B cell (primary cell): ENCODE data around the gene SOX6. TPM values are rescaled to one million over a fixed set of nuclear protein-coding genes. Genes with fewer than 3 reads are reported as not detected.
"Not testable (repeated sequence)": the region's sequence is repeated elsewhere in the genome, so short reads cannot be mapped to it uniquely, and the experiment has no call there.

Experiments used
- ATAC-seq: fragments of 200-7000 bp; cut with Tn5 transposase; one replicate; pipeline ENCODE4 v1.10.0; 2021; ENCODE audit warnings: low read depth, mild to moderate bottlenecking, moderate number of reproducible peaks, moderate library complexity
- CTCF ChIA-PET: fragments of 350-600 bp; sonication (Branson Sonifier 250); formaldehyde crosslinking; loops from one replicate; lab custom pipeline; 2021; ENCODE audit warnings: antibody characterized with exemption, inconsistent platforms; lab: Charles Lee
- POLR2A ChIA-PET: fragments of 350-600 bp; sonication (Branson Sonifier 250); formaldehyde crosslinking; loops from one replicate; lab custom pipeline; 2021; ENCODE audit warnings: antibody characterized with exemption; lab: Charles Lee
- DNase-seq: peaks from one replicate; pipeline ENCODE4 v3.0.0; 2013
- H2AFZ ChIP-seq: 2 replicates; pipeline ENCODE4 v1.6.1; 2012; ENCODE audit warnings: mild to moderate bottlenecking, low read depth, low read length; ENCODE audit not compliant: insufficient read depth, poor library complexity, severe bottlenecking
- H3K27ac ChIP-seq, 2 donors: 1 replicate in 1 of 2; 2 replicates in 1 of 2; pipeline ENCODE4 v1.5.1; 2012 to 2013; ENCODE audit warnings: low read length in 2 of 2, mild to moderate bottlenecking in 2 of 2, moderate library complexity in 1 of 2
- H3K27me3 ChIP-seq, 4 experiments: fragments of 200-600 bp in 1 of 4; sonication (generic) in 1 of 4; replicated peaks in 1 of 4; 1 replicate in 2 of 4; 2 replicates in 2 of 4; pipeline versions ENCODE4 v1.6.1 to v1.7.0; 2013 to 2016; ENCODE audit warnings: low read length in 3 of 4, mild to moderate bottlenecking in 2 of 4, mixed read lengths in 1 of 4, moderate library complexity in 1 of 4; ENCODE audit not compliant: insufficient read depth in 4 of 4, control insufficient read depth in 3 of 4; ENCODE audit errors: control extremely low read depth in 1 of 4
- H3K36me3 ChIP-seq, 2 experiments: replicated peaks in 1 of 2; 1 replicate in 1 of 2; 2 replicates in 1 of 2; pipeline versions ENCODE4 v1.6.1 to v1.7.1; 2013; ENCODE audit warnings: low read length in 1 of 2; ENCODE audit not compliant: insufficient read depth in 2 of 2, control insufficient read depth in 1 of 2; ENCODE audit errors: control extremely low read depth in 1 of 2, extremely low read depth in 1 of 2
- H3K4me1 ChIP-seq, 2 donors: fragments of 200-600 bp in 1 of 2; sonication (generic) in 1 of 2; 1 replicate in 1 of 2; 2 replicates in 1 of 2; pipeline versions ENCODE4 v1.5.1 to v1.6.1; 2013 to 2017; ENCODE audit warnings: low read length in 2 of 2; ENCODE audit not compliant: control insufficient read depth in 2 of 2, insufficient read depth in 2 of 2
- H3K4me2 ChIP-seq: replicated peaks from 2 replicates; pipeline ENCODE3; 2012; ENCODE audit warnings: mild to moderate bottlenecking, low read depth, low read length; ENCODE audit not compliant: poor library complexity, severe bottlenecking
- H3K4me3 ChIP-seq, 5 experiments: fragments of 200-600 bp in 1 of 5; sonication (generic) in 1 of 5; 1 replicate in 3 of 5; 2 replicates in 2 of 5; pipeline versions ENCODE4 v1.5.1 to v1.7.0; 2011 to 2016; ENCODE audit warnings: low read length in 4 of 5, mild to moderate bottlenecking in 4 of 5, low read depth in 2 of 5, control low read depth in 1 of 5, moderate library complexity in 1 of 5; ENCODE audit not compliant: insufficient read depth in 1 of 5; ENCODE audit errors: control extremely low read depth in 1 of 5, extremely low read depth in 1 of 5
- H3K79me2 ChIP-seq: fragments of 200-600 bp; sonication (generic); one replicate; pipeline ENCODE4 v1.6.0; 2016; ENCODE audit warnings: low read length; ENCODE audit not compliant: control insufficient read depth, insufficient read depth
- H3K9ac ChIP-seq: fragments of 200-600 bp; sonication (generic); 2 replicates; pipeline ENCODE4 v1.6.1; 2017; ENCODE audit warnings: mild to moderate bottlenecking, low read length, moderate library complexity
- H3K9me3 ChIP-seq, 3 donors: one replicate each; pipeline versions ENCODE4 v1.6.1 to v1.7.1; 2013; ENCODE audit warnings: low read length in 2 of 3; ENCODE audit not compliant: control insufficient read depth in 2 of 3, insufficient read depth in 1 of 3; ENCODE audit errors: control extremely low read depth in 1 of 3
- H4K20me1 ChIP-seq: 2 replicates; pipeline ENCODE4 v1.6.0; 2012; ENCODE audit warnings: mild to moderate bottlenecking, low read length; ENCODE audit not compliant: insufficient read depth, control insufficient read depth, poor library complexity, severe bottlenecking
- H3K27ac Mint-ChIP-seq: one replicate; pipeline ENCODE4 v1.8.0; 2021; ENCODE audit warnings: mixed read lengths
- H3K27me3 Mint-ChIP-seq: one replicate; pipeline ENCODE4 v1.8.0; 2021; ENCODE audit warnings: mixed read lengths
- H3K4me1 Mint-ChIP-seq: one replicate; pipeline ENCODE4 v1.8.0; 2021; ENCODE audit warnings: mixed read lengths
- H3K4me3 Mint-ChIP-seq: one replicate; pipeline ENCODE4 v1.8.0; 2021; ENCODE audit warnings: mixed read lengths
- H3K9me3 Mint-ChIP-seq: one replicate; pipeline ENCODE4 v1.8.0; 2022; ENCODE audit warnings: mixed read lengths; ENCODE audit not compliant: insufficient read depth
- EZH2 ChIP-seq: IDR thresholded peaks from 2 replicates; pipeline ENCODE4 v1.6.1; 2012; ENCODE audit warnings: borderline replicate concordance, low read depth, mild to moderate bottlenecking, moderate library complexity, low read length; ENCODE audit not compliant: insufficient read depth, poor library complexity, severe bottlenecking
- WGBS: methylation state at CpG from one replicate; pipeline ENCODE4 v1.1.5; 2013; ENCODE audit warnings: missing lambda C conversion rate; ENCODE audit not compliant: insufficient coverage; 5-methylcytosine and 5-hydroxymethylcytosine counted together
- intact Hi-C: fragments of 100-400 bp; cut with micrococcal nuclease; formaldehyde crosslinking; loops from one replicate; pipeline ENCODE4 v1.10.0; 2022
- polyA plus RNA-seq: library from polyadenylated mRNA; depleted of rRNA; stranded (reverse); fragments of >200 nt; gene quantifications from 2 replicates; pipeline ENCODE4 v1.2.3, GENCODE V29; 2012
- total RNA-seq, 2 donors: library from RNA; stranded (reverse); fragments of 120-200 nt in 1 of 2; gene quantifications; 1 replicate in 1 of 2; 2 replicates in 1 of 2; pipeline versions ENCODE4 v1.2.3 to v1.2.4, GENCODE V29; 2013 to 2022
- TF ChIP-seq, protein P1 (sequence below): fragments of 200-600 bp; IDR thresholded peaks from one replicate; pipeline ENCODE4 v1.8.0; 2022; ENCODE audit warnings: antibody characterized with exemption, mild to moderate bottlenecking

Gene SOX6
- total and polyA plus RNA-seq, 2 donors (not counting 1 experiment from before 2014, with no cell fraction given) = not detected

DNA sequence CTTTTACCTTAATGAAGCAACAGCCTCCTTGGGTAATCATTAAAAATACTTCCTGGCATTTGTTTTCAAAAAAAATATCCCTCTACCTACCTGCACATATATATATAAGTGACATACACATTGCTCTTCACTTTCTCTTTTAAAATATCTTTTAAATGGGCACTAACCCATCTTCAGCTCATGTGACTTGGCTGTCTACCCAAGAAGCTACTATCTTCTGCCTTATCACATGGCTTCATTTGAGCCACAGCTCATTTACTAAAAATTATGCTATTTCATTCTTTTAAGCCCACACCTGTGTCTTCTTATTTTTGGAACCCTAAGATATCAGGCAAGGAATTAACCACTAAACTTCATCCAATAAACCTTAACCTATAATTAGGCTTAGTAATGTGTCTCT lies 37.0 kb upstream of the SOX6 start:
- DNase-seq (no peak), ATAC-seq (no peak)
- no peak overlapping the region for H3K4me3 ChIP-seq
- H3K36me3 ChIP-seq = no peaks in the 10 kb centered on the region
- H3K4me3 Mint-ChIP-seq = no peak overlapping the region
- peaks cover 2% of the 10 kb centered on the region for H3K9me3 Mint-ChIP-seq
- ChIA-PET POLR2A (no interaction called here), CTCF (no interaction called here)
- H2AFZ ChIP-seq = no peak overlapping the region
- TF ChIP-seq, protein P1, sequence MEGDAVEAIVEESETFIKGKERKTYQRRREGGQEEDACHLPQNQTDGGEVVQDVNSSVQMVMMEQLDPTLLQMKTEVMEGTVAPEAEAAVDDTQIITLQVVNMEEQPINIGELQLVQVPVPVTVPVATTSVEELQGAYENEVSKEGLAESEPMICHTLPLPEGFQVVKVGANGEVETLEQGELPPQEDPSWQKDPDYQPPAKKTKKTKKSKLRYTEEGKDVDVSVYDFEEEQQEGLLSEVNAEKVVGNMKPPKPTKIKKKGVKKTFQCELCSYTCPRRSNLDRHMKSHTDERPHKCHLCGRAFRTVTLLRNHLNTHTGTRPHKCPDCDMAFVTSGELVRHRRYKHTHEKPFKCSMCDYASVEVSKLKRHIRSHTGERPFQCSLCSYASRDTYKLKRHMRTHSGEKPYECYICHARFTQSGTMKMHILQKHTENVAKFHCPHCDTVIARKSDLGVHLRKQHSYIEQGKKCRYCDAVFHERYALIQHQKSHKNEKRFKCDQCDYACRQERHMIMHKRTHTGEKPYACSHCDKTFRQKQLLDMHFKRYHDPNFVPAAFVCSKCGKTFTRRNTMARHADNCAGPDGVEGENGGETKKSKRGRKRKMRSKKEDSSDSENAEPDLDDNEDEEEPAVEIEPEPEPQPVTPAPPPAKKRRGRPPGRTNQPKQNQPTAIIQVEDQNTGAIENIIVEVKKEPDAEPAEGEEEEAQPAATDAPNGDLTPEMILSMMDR = no peak
- no peak for TF ChIP-seq EZH2
- no peak overlapping the region for H3K9ac ChIP-seq
- intact Hi-C loops = no loop called here
- no peaks in the 10 kb centered on the region for H4K20me1 ChIP-seq
- no peaks in the 10 kb centered on the region for H3K79me2 ChIP-seq
- H3K4me1 Mint-ChIP-seq = no peaks in the 10 kb centered on the region
- no peak overlapping the region for H3K27ac Mint-ChIP-seq
- H3K4me2 ChIP-seq = no peak overlapping the region
- no peaks in the 10 kb centered on the region for H3K4me1 ChIP-seq
- H3K27me3 ChIP-seq = no peaks in the 10 kb centered on the region
- H3K27me3 Mint-ChIP-seq = no peaks in the 10 kb centered on the region
- no peak overlapping the region for H3K27ac ChIP-seq
- no peaks in the 10 kb centered on the region for H3K9me3 ChIP-seq

- Mint-ChIP-seq H3K4me3 (no peak overlapping the region), H3K9me3 (peaks cover 2% of the 10 kb centered on the region), H3K27me3 (no peaks in the 10 kb centered on the region), H3K4me1 (no peaks in the 10 kb centered on the region), H3K27ac (no peak overlapping the region)
- Histone ChIP-seq H3K9ac (no peak overlapping the region), H3K27ac (no peak overlapping the region), H3K4me1 (no peaks in the 10 kb centered on the region), H4K20me1 (no peaks in the 10 kb centered on the region), H3K27me3 (no peaks in the 10 kb centered on the region), H3K79me2 (no peaks in the 10 kb centered on the region), H3K36me3 (no peaks in the 10 kb centered on the region), H3K4me3 (no peak overlapping the region), H3K9me3 (no peaks in the 10 kb centered on the region), H2AFZ (no peak overlapping the region), H3K4me2 (no peak overlapping the region)
- no peak for DNase-seq
- ChIA-PET CTCF (no interaction called here), POLR2A (no interaction called here)
- intact Hi-C loops = no loop called here
- TF ChIP-seq, protein P1 = no peak
- no peak for TF ChIP-seq EZH2
- no peak for ATAC-seq
Measured at GRCh38 chr11:16392616-16393015, 36.3 kb upstream of the SOX6 start.

GRCh38 chr11:16390826-16391225 lies 34.5 kb upstream of the SOX6 start:
- H3K9ac ChIP-seq, H3K4me1 Mint-ChIP-seq, H3K36me3 ChIP-seq, H3K4me2 ChIP-seq, H3K27me3 ChIP-seq, ATAC-seq, H4K20me1 ChIP-seq, H2AFZ ChIP-seq, H3K4me3 Mint-ChIP-seq, H3K4me3 ChIP-seq, H3K27me3 Mint-ChIP-seq, CTCF ChIA-PET, POLR2A ChIA-PET, DNase-seq, intact Hi-C loops, H3K4me1 ChIP-seq, H3K27ac ChIP-seq, H3K9me3 ChIP-seq, H3K27ac Mint-ChIP-seq, H3K79me2 ChIP-seq, H3K9me3 Mint-ChIP-seq: not testable (repeated sequence)
- no CpG with 5 or more reads among the region's 2 CpGs for WGBS
